Sigmoid colon (tissue), 7 donors: ENCODE results near the gene UPK1A. TPM values are rescaled to one million over a fixed set of nuclear protein-coding genes. Genes with fewer than 3 reads are reported as not detected.

Experiments
- DNase-seq: peaks from one replicate; pipeline ENCODE4 v3.0.0-alpha.2; 2019
- H3K27ac ChIP-seq, 4 donors: fragments of 200-600 bp; sonication (generic); one replicate each; pipeline ENCODE4 v1.5.1; 2016 to 2019; ENCODE audit warnings: mild to moderate bottlenecking in 1 of 4
- H3K27me3 ChIP-seq, 3 donors: fragments of 200-600 bp; sonication (generic); one replicate each; pipeline ENCODE4 v1.5.1; 2019; ENCODE audit warnings: mild to moderate bottlenecking in 1 of 3
- H3K36me3 ChIP-seq, 4 donors: fragments of 200-600 bp; sonication (generic); one replicate each; pipeline ENCODE4 v1.5.1; 2016 to 2019
- H3K4me1 ChIP-seq, 4 donors: fragments of 200-600 bp; sonication (generic); one replicate each; pipeline ENCODE4 v1.5.1; 2017 to 2019
- H3K4me3 ChIP-seq, 4 donors: fragments of 200-600 bp; sonication (generic); one replicate each; pipeline ENCODE4 v1.5.1; 2017 to 2019; ENCODE audit warnings: mild to moderate bottlenecking in 2 of 4, moderate library complexity in 1 of 4
- H3K9me3 ChIP-seq, 4 donors: fragments of 200-600 bp in 3 of 4; sonication (generic) in 3 of 4; one replicate each; pipeline versions ENCODE4 v1.5.1 to v1.6.1; 2013 to 2019
- EP300 ChIP-seq, 4 donors: sonication (generic); formaldehyde crosslinking; IDR thresholded peaks; one replicate each; pipeline ENCODE4 v1.6.1; 2017; ENCODE audit warnings: antibody characterized with exemption in 4 of 4
- POLR2A ChIP-seq, 2 donors: fragments of 450-650 bp; IDR thresholded peaks; one replicate each; pipeline ENCODE4 v1.6.1; 2016; ENCODE audit warnings: antibody characterized with exemption in 2 of 2, mild to moderate bottlenecking in 2 of 2, moderate library complexity in 2 of 2
- POLR2AphosphoS5 ChIP-seq, 4 donors: sonication (generic); formaldehyde crosslinking; IDR thresholded peaks; one replicate each; pipeline ENCODE4 v1.6.1; 2017; ENCODE audit warnings: antibody characterized with exemption in 4 of 4
- WGBS, 2 donors: extraction: QIAGEN DNeasy Blood & Tissue Kit; methylation state at CpG; one replicate each; pipeline ENCODE4 v1.1.7; 2013; 5-methylcytosine and 5-hydroxymethylcytosine counted together
- intact Hi-C: fragments of 100-400 bp; cut with DNase I; formaldehyde crosslinking; loops from one replicate; pipeline ENCODE4 v1.15.1; 2023
- polyA plus RNA-seq, 3 donors: library from polyadenylated mRNA; stranded (reverse); fragments of 200-250 nt; gene quantifications; one replicate each; pipeline ENCODE4 v1.2.3, GENCODE V29; 2013
- total RNA-seq, 4 donors: library from RNA; depleted of rRNA; stranded (reverse); fragments of >200 nt; gene quantifications; one replicate each; pipeline ENCODE4 v1.1.0, GENCODE V29; 2016
- TF ChIP-seq, protein P1 (sequence below), 4 experiments: fragments of 450-650 bp in 3 of 4; fragments of 200-600 bp in 1 of 4; IDR thresholded peaks; one replicate each; pipeline ENCODE4 v1.5.1; 2016 to 2019; ENCODE audit warnings: antibody characterized with exemption in 4 of 4, mild to moderate bottlenecking in 3 of 4, moderate library complexity in 2 of 4
- donor health status: healthy with polysubstance abuse.
- donor health status: Bipolar disorder and iron deficiency.
- donor health status: healthy.

UPK1A gene
- total and polyA plus RNA-seq, 7 donors = 0.55 TPM; not detected in 6

DNA sequence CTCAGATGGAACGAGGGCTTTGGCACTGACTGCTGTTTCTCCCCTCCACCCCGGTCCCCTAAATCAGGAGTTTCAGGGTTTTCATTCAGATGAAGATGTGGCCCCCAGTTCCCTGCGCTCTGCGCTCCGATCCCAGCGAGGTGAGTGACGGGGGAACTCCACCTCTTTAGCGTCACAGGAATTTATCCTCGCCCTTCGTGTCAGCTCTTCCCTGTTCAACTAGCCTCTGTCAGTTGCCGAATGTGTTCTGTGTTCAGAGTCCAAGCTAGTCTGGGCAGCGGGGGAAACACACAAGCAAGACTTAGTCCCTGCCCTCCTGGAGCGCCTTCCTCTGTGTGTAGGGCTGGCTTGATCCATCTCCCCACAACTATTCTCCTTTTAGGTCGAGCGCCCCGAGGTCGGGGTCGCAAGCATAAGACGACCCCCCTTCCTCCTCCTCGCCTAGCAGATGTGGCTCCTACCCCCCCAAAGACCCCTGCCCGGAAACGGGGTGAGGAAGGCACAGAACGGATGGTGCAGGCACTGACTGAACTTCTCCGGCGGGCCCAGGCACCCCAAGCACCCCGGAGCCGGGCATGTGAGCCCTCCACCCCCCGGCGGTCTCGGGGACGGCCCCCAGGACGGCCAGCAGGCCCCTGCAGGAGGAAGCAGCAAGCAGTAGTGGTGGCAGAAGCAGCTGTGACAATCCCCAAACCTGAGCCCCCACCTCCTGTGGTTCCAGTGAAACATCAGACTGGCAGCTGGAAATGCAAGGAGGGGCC lies 53.3 kb downstream of the UPK1A start:
- Histone ChIP-seq H3K36me3 (peaks cover 23 to 52% (median 30%) of the 10 kb centered on the region in 4 donors), H3K27ac (peak overlapping the region; percentile 88 to 97 (median 93)), H3K4me3 (peak overlapping the region in 1 of 4 donors; percentile 85), H3K9me3 (no peaks in the 10 kb centered on the region), H3K4me1 (peaks cover 0 to 33% (median 28%) of the 10 kb centered on the region in 4 donors), H3K27me3 (no peaks in the 10 kb centered on the region)
- TF ChIP-seq EP300 (IDR thresholded peaks at IDR 0.05) (no peak), POLR2A (IDR thresholded peaks at IDR 0.05) (no peak), POLR2AphosphoS5 (IDR thresholded peaks at IDR 0.05) (no peak)
- TF ChIP-seq, protein P1, sequence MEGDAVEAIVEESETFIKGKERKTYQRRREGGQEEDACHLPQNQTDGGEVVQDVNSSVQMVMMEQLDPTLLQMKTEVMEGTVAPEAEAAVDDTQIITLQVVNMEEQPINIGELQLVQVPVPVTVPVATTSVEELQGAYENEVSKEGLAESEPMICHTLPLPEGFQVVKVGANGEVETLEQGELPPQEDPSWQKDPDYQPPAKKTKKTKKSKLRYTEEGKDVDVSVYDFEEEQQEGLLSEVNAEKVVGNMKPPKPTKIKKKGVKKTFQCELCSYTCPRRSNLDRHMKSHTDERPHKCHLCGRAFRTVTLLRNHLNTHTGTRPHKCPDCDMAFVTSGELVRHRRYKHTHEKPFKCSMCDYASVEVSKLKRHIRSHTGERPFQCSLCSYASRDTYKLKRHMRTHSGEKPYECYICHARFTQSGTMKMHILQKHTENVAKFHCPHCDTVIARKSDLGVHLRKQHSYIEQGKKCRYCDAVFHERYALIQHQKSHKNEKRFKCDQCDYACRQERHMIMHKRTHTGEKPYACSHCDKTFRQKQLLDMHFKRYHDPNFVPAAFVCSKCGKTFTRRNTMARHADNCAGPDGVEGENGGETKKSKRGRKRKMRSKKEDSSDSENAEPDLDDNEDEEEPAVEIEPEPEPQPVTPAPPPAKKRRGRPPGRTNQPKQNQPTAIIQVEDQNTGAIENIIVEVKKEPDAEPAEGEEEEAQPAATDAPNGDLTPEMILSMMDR (IDR thresholded peaks at IDR 0.05) = no peak
- intact Hi-C loops = loop anchor here (2.0 to 5.0 kb wide), 2 partner anchors 21 to 92 kb away; partner anchors contain the start of gene RBM42
- WGBS, 2 donors = 91 to 92% methylated on average over 32 of the region's 32 CpGs
- no peak for DNase-seq

DNA sequence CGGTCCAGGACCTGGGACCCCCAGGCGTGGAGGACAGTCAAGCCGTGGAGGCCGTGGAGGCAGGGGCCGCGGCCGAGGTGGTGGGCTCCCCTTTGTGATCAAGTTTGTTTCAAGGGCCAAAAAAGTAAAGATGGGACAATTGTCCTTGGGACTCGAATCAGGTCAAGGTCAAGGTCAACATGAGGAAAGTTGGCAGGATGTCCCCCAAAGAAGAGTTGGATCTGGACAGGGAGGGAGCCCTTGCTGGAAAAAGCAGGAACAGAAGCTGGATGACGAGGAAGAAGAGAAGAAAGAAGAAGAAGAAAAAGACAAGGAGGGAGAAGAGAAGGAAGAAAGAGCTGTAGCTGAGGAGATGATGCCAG lies 53.8 kb downstream of the UPK1A start:
- H3K27ac ChIP-seq = no peak overlapping the region
- WGBS, 2 donors = 92 to 94% methylated on average over 9 of the region's 9 CpGs
- no peaks in the 10 kb centered on the region for H3K27me3 ChIP-seq
- intact Hi-C loops = no loop called here
- H3K4me3 ChIP-seq = no peak overlapping the region
- no peak for DNase-seq
- H3K4me1 ChIP-seq = peaks cover 0 to 33% (median 28%) of the 10 kb centered on the region in 4 donors
- TF ChIP-seq EP300 (IDR thresholded peaks at IDR 0.05) (no peak), POLR2A (IDR thresholded peaks at IDR 0.05) (no peak), POLR2AphosphoS5 (IDR thresholded peaks at IDR 0.05) (no peak)
- TF ChIP-seq, protein P1 (IDR thresholded peaks at IDR 0.05) = no peak
- no peaks in the 10 kb centered on the region for H3K9me3 ChIP-seq
- H3K36me3 ChIP-seq = peaks cover 29 to 57% (median 36%) of the 10 kb centered on the region in 4 donors

DNA sequence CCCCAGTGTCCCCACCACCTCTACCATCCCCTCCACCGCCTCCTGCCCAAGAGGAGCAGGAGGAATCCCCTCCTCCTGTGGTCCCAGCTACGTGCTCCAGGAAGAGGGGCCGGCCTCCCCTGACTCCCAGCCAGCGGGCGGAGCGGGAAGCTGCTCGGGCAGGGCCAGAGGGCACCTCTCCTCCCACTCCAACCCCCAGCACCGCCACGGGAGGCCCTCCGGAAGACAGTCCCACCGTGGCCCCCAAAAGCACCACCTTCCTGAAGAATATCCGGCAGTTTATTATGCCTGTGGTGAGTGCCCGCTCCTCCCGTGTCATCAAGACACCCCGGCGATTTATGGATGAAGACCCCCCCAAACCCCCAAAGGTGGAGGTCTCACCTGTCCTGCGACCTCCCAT lies 54.3 kb downstream of the UPK1A start:
- Histone ChIP-seq H3K27ac (no peak overlapping the region), H3K9me3 (no peaks in the 10 kb centered on the region), H3K36me3 (peaks cover 34 to 62% (median 41%) of the 10 kb centered on the region in 4 donors), H3K4me3 (no peak overlapping the region), H3K4me1 (peaks cover 0 to 30% (median 23%) of the 10 kb centered on the region in 4 donors), H3K27me3 (no peaks in the 10 kb centered on the region)
- intact Hi-C loops = no loop called here
- TF ChIP-seq, protein P1 (IDR thresholded peaks at IDR 0.05) = no peak
- DNase-seq = no peak
- 91 to 94% methylated on average over 17 of the region's 17 CpGs for WGBS, 2 donors

DNA sequence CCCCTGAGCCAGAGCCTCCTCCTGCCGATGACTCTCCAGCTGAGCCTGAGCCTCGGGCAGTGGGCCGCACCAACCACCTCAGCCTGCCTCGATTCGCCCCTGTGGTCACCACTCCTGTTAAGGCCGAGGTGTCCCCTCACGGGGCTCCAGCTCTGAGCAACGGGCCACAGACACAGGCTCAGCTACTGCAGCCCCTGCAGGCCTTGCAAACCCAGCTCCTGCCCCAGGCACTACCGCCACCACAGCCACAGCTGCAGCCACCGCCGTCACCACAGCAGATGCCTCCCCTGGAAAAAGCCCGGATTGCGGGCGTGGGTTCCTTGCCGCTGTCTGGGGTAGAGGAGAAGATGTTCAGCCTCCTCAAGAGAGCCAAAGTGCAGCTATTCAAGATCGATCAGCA lies 55.1 kb downstream of the UPK1A start:
- Histone ChIP-seq H3K27ac (no peak overlapping the region), H3K4me3 (no peak overlapping the region), H3K9me3 (no peaks in the 10 kb centered on the region), H3K27me3 (no peaks in the 10 kb centered on the region), H3K4me1 (peaks cover 0 to 23% (median 16%) of the 10 kb centered on the region in 4 donors), H3K36me3 (peaks cover 41 to 69% (median 48%) of the 10 kb centered on the region in 4 donors)
- intact Hi-C loops = no loop called here
- no peak for DNase-seq
- 95 to 96% methylated on average over 16 of the region's 16 CpGs for WGBS, 2 donors
- TF ChIP-seq, protein P1 (IDR thresholded peaks at IDR 0.05) = no peak
- no peak for TF ChIP-seq POLR2A (IDR thresholded peaks at IDR 0.05)
- TF ChIP-seq POLR2AphosphoS5 (IDR thresholded peaks at IDR 0.05) = no peak
- TF ChIP-seq EP300 (IDR thresholded peaks at IDR 0.05) = no peak
